DND-41 (cell line): ENCODE measurements around the gene IVNS1ABP.

Experiments
- EZH2 ChIP-seq: IDR thresholded peaks from 3 replicates; pipeline ENCODE4 v1.6.1; 2012; ENCODE audit warnings: borderline replicate concordance, low read depth, mild to moderate bottlenecking, moderate library complexity, low read length, inconsistent platforms; ENCODE audit not compliant: severe bottlenecking
- TF ChIP-seq, protein P1 (sequence below): IDR thresholded peaks from 2 replicates; pipeline ENCODE4 v1.5.1; 2012; ENCODE audit warnings: borderline replicate concordance, low read length, moderate library complexity, mild to moderate bottlenecking; ENCODE audit not compliant: poor library complexity, severe bottlenecking; ENCODE audit errors: extremely low read depth

DNA sequence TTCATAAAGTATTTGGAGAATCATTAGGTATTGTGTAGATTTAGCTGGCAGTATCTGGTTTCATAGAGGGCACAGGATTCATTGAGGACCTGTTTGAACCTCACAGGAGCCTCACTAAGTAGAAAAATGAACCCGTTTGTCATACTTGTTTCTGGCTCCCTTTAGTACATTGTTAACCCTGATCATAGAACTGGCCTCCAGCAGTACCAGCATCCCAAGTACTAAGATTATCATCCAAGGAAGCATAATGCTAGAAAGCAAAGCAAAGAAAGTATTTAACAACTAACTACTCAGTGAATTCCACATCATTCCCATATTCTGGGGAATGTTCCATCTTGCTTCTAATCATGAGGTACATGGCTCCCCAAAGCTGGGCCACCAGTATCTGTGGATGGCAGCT, 54.9 kb downstream of the IVNS1ABP start:
- TF ChIP-seq, protein P1, sequence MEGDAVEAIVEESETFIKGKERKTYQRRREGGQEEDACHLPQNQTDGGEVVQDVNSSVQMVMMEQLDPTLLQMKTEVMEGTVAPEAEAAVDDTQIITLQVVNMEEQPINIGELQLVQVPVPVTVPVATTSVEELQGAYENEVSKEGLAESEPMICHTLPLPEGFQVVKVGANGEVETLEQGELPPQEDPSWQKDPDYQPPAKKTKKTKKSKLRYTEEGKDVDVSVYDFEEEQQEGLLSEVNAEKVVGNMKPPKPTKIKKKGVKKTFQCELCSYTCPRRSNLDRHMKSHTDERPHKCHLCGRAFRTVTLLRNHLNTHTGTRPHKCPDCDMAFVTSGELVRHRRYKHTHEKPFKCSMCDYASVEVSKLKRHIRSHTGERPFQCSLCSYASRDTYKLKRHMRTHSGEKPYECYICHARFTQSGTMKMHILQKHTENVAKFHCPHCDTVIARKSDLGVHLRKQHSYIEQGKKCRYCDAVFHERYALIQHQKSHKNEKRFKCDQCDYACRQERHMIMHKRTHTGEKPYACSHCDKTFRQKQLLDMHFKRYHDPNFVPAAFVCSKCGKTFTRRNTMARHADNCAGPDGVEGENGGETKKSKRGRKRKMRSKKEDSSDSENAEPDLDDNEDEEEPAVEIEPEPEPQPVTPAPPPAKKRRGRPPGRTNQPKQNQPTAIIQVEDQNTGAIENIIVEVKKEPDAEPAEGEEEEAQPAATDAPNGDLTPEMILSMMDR, result no peak
- TF ChIP-seq EZH2, result no peak
